Right atrium auricular region (tissue), 2 donors: ENCODE results near the gene COL23A1. TPM values are rescaled to one million over a fixed set of nuclear protein-coding genes. Genes with fewer than 3 reads are reported as not detected.

Source experiments
- DNase-seq: peaks from one replicate; pipeline ENCODE4 v3.0.0-alpha.2; 2019; ENCODE audit warnings: low spot score
- H3K27ac ChIP-seq, 2 donors: fragments of 200-600 bp; sonication (generic); 1 replicate in 1 of 2; 2 replicates in 1 of 2; pipeline ENCODE4 v1.5.1; 2016 to 2019
- H3K27me3 ChIP-seq, 2 donors: fragments of 200-600 bp; sonication (generic); one replicate each; pipeline versions ENCODE4 v1.5.1 to v1.6.0; 2017 to 2019
- H3K36me3 ChIP-seq: fragments of 200-600 bp; sonication (generic); one replicate; pipeline ENCODE4 v1.5.1; 2016
- H3K4me1 ChIP-seq, 2 donors: fragments of 200-600 bp; sonication (generic); one replicate each; pipeline versions ENCODE4 v1.5.1 to v1.6.0; 2017 to 2019
- H3K4me3 ChIP-seq, 2 donors: fragments of 200-600 bp; sonication (generic); 1 replicate in 1 of 2; 2 replicates in 1 of 2; pipeline ENCODE4 v1.5.1; 2017 to 2019; ENCODE audit warnings: mild to moderate bottlenecking in 1 of 2, moderate library complexity in 1 of 2
- H3K9me3 ChIP-seq, 2 donors: fragments of 200-600 bp; sonication (generic); one replicate each; pipeline ENCODE4 v1.5.1; 2019
- CTCF ChIP-seq, 2 donors: fragments of 200-600 bp; sonication (generic); IDR thresholded peaks; one replicate each; pipeline ENCODE4 v1.5.1; 2019; ENCODE audit warnings: antibody characterized with exemption in 2 of 2
- total RNA-seq, 2 donors: library from RNA; depleted of rRNA; stranded (reverse); fragments of >200 nt; gene quantifications; one replicate each; pipeline ENCODE4 v1.1.0, GENCODE V29; 2016

COL23A1 gene
- total RNA-seq, 2 donors from 2014 or later: 5.7 to 6.8 TPM

- Histone ChIP-seq H3K9me3 (no peaks in the 10 kb centered on the region), H3K36me3 (no peaks in the 10 kb centered on the region), H3K27ac (no peak overlapping the region), H3K27me3 (no peaks in the 10 kb centered on the region), H3K4me1 (no peaks in the 10 kb centered on the region), H3K4me3 (no peak overlapping the region)
- DNase-seq: no peak
- no peak for TF ChIP-seq CTCF (IDR thresholded peaks at IDR 0.05)
Observed at GRCh38 chr5:178273665-178274541, 316.3 kb downstream of the COL23A1 start.

GRCh38 chr5:178273041-178273440 lies 317.2 kb downstream of the COL23A1 start:
- Histone ChIP-seq H3K27ac (no peak overlapping the region), H3K9me3 (no peaks in the 10 kb centered on the region), H3K4me3 (no peak overlapping the region), H3K4me1 (no peaks in the 10 kb centered on the region), H3K36me3 (no peaks in the 10 kb centered on the region), H3K27me3 (no peaks in the 10 kb centered on the region)
- TF ChIP-seq CTCF (IDR thresholded peaks at IDR 0.05): no peak
- DNase-seq: no peak

- H3K36me3 ChIP-seq: no peaks in the 10 kb centered on the region
- no peak overlapping the region for H3K4me3 ChIP-seq
- no peak for TF ChIP-seq CTCF (IDR thresholded peaks at IDR 0.05)
- H3K27me3 ChIP-seq: no peaks in the 10 kb centered on the region
- no peaks in the 10 kb centered on the region for H3K4me1 ChIP-seq
- H3K9me3 ChIP-seq: no peaks in the 10 kb centered on the region
- H3K27ac ChIP-seq: no peak overlapping the region
- no peak for DNase-seq
Observed at GRCh38 chr5:178272591-178272990, 317.6 kb downstream of the COL23A1 start.

- Histone ChIP-seq H3K36me3 (no peaks in the 10 kb centered on the region), H3K4me3 (no peak overlapping the region), H3K27me3 (no peaks in the 10 kb centered on the region), H3K9me3 (no peaks in the 10 kb centered on the region), H3K27ac (no peak overlapping the region), H3K4me1 (no peaks in the 10 kb centered on the region)
- no peak for DNase-seq
- TF ChIP-seq CTCF (IDR thresholded peaks at IDR 0.05): no peak
Observed at GRCh38 chr5:178271726-178272479, 318.3 kb downstream of the COL23A1 start.

DNA sequence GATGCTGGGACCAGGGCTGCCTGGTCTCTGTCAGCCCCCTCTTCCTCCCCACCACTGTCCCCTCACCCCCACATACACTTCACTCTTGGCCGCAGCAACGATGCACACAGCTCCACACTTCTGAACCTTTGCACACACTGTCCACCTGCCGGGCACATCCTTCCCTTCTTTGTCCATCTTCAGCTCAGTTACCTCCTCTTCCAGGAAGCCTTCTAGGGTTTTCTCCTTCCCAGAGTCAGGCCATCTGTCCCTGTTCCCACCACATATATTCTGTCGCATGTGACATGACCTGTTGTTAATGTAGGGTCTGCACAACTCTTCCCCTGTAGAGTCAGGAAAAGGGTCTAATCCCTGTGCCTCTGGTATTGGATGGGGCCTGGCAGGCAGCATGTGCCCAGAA lies 319.0 kb downstream of the COL23A1 start:
- DNase-seq: no peak
- no peak overlapping the region for H3K27ac ChIP-seq
- H3K4me3 ChIP-seq: no peak overlapping the region
- no peak for TF ChIP-seq CTCF (IDR thresholded peaks at IDR 0.05)
- no peaks in the 10 kb centered on the region for H3K4me1 ChIP-seq
- H3K27me3 ChIP-seq: no peaks in the 10 kb centered on the region
- no peaks in the 10 kb centered on the region for H3K9me3 ChIP-seq
- H3K36me3 ChIP-seq: no peaks in the 10 kb centered on the region
